Activated naive CD4-positive, alpha-beta T cell treated with anti-CD3 and anti-CD28 coated beads for 36 hours (primary cell): ENCODE results near the gene MAN2B2. TPM values are rescaled to one million over a fixed set of nuclear protein-coding genes. Genes with fewer than 3 reads are reported as not detected.
"Not testable (repeated sequence)": the region's sequence is repeated elsewhere in the genome, so short reads cannot be mapped to it uniquely, and the experiment has no call there.

Source experiments
- CTCF ChIA-PET: fragments of 350-600 bp; sonication (Branson Sonifier 250); formaldehyde crosslinking; loops from one replicate; lab custom pipeline; 2021; ENCODE audit warnings: antibody characterized with exemption; lab: Charles Lee
- DNase-seq: peaks from one replicate; pipeline ENCODE4 v3.0.0-alpha.2; 2020
- H3K27ac Mint-ChIP-seq: one replicate; pipeline ENCODE4 v1.8.0; 2021; ENCODE audit warnings: mild to moderate bottlenecking, mixed read lengths
- H3K27me3 Mint-ChIP-seq: one replicate; pipeline ENCODE4 v1.8.0; 2021; ENCODE audit warnings: low read depth, mixed read lengths
- H3K36me3 Mint-ChIP-seq: one replicate; pipeline ENCODE4 v1.8.0; 2021; ENCODE audit warnings: low read depth, mixed read lengths
- H3K4me1 Mint-ChIP-seq: one replicate; pipeline ENCODE4 v1.8.0; 2021; ENCODE audit warnings: low read depth, mixed read lengths
- H3K4me3 Mint-ChIP-seq: one replicate; pipeline ENCODE4 v1.8.0; 2021; ENCODE audit warnings: mild to moderate bottlenecking, moderate library complexity, mixed read lengths
- H3K9me3 Mint-ChIP-seq: one replicate; pipeline ENCODE4 v1.8.0; 2021; ENCODE audit warnings: mixed read lengths
- intact Hi-C: fragments of 100-400 bp; cut with micrococcal nuclease; formaldehyde crosslinking; loops from one replicate; pipeline ENCODE4 v1.15.1; 2023
- total RNA-seq, 2 experiments: library from RNA; stranded (reverse); gene quantifications; one replicate each; pipeline ENCODE4 v1.2.3, GENCODE V29; 2021

Gene MAN2B2
- total RNA-seq, 2 experiments from 2014 or later = 12.7 to 12.8 TPM

DNA sequence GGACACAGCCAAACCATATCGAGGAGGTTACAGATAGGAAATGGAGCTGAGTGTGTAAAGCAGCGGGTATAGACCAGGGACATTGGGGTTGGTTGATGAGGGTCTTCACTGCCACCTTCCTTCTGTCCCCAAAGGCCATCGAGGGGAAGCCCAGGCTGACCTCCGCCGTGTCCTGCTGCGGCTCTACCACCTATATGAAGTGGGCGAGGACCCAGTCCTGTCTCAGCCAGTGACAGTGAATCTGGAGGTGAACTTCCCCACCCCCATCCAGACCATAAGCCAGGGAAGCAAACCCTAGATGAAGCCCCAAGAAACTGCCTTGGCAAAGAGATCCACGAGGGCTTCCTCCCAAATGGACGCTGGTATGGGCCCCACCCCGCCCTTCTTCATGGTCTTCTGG lies 42.3 kb downstream of the MAN2B2 start:
- DNase-seq = no peak
- no peaks in the 10 kb centered on the region for H3K9me3 Mint-ChIP-seq
- CTCF ChIA-PET = no interaction called here
- intact Hi-C loops = no loop called here
- H3K27me3 Mint-ChIP-seq = no peaks in the 10 kb centered on the region
- no peaks in the 10 kb centered on the region for H3K4me1 Mint-ChIP-seq
- H3K4me3 Mint-ChIP-seq = no peak overlapping the region
- H3K36me3 Mint-ChIP-seq = peaks cover 23% of the 10 kb centered on the region
- no peak overlapping the region for H3K27ac Mint-ChIP-seq

DNA sequence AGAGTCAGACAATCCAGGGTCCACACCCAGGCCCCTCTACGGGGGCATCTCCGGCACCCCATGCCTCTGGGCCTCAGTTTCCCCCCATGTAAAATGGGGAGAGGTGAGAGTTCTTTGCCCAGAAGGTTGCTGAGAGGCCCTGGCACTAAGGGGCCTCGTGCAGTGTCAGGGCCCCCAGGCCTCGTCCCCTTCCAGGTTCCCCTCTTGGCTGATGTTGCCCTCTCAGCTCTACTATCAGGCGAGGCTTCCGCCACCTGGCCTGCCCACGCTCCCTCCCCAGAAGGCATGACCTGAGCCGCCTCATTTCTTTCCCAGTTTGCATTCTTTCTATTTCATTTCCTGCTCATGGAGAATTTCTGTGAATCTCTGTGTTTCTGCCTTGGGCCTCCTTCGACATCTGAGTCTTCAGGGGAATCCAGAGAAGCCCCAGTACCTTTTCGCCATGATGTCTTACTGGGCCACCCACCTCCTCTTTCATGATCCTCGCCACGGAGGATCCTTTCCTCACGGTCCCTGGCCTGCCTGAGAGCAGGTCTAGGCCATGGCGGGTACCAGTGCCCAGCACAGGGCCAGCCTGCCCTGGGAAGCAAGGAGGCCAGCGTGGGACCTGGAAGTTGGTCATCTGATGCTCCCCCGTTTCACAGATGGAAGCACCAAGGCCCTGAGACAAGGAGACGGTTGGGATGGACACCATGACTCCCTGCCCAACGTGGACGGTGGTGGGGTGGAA lies 43.6 kb downstream of the MAN2B2 start:
- no peaks in the 10 kb centered on the region for H3K9me3 Mint-ChIP-seq
- peaks cover 21% of the 10 kb centered on the region for H3K36me3 Mint-ChIP-seq
- no peak for DNase-seq
- H3K27me3 Mint-ChIP-seq = no peaks in the 10 kb centered on the region
- H3K27ac Mint-ChIP-seq = no peak overlapping the region
- intact Hi-C loops = no loop called here
- no peaks in the 10 kb centered on the region for H3K4me1 Mint-ChIP-seq
- CTCF ChIA-PET = no interaction called here
- no peak overlapping the region for H3K4me3 Mint-ChIP-seq

DNA sequence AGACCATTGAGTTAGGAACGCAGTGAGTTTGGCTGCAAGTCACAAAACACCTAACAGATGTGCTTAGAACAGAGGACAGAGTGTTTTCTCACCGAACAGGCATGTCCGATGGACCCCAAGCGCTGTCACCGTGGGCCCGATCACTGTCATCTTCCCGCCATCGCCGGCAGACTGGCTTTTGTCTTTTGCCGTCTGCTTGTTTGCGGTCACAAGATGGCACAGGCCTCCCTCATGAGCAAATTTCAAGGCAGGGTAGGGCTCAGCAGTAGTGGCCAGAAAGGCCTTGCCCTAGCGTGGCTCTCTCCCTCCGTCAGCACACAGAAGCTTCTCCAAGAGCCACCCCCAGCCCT lies 44.1 kb downstream of the MAN2B2 start:
- DNase-seq = no peak
- CTCF ChIA-PET = no interaction called here
- H3K36me3 Mint-ChIP-seq = peaks cover 21% of the 10 kb centered on the region
- no peaks in the 10 kb centered on the region for H3K9me3 Mint-ChIP-seq
- H3K4me3 Mint-ChIP-seq = no peak overlapping the region
- no peaks in the 10 kb centered on the region for H3K4me1 Mint-ChIP-seq
- intact Hi-C loops = no loop called here
- no peak overlapping the region for H3K27ac Mint-ChIP-seq
- no peaks in the 10 kb centered on the region for H3K27me3 Mint-ChIP-seq

DNA sequence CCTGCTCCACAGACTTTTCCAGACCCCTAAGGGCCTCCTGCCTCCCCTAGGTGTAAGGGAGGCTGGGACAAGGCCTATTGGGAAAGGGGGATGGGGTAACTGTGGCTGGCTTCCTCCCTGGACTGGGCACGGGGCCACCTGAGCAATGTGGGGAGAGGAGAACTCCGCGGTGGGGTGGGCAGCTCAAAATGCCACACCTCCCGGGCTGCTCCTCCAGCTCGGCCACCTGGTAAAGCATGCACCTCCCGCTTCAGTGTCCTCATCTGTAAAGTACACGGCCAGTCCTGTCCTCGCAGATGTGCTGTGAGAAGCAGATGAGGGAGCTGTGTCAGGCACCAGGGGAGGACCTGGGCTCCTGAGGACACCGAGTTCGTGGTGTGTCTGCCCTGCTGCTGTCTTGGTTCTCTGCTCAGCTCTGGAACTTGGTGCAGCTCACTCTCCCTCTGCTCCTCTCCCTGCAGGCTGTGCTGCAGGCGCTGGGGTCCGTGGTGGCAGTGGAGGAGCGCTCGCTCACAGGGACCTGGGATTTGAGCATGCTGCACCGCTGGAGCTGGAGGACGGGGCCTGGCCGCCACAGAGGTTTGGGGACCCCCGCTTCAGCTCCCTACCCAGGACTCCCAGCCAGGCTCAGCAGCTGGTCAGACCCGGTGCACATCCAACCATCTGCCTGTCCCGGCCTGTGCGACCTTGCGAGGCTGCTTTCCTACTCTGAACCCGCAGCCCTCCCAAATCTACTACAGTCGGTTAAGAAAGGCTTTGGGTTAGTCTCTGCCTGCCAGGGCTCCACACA lies 44.7 kb downstream of the MAN2B2 start:
- Mint-ChIP-seq H3K27me3 (no peaks in the 10 kb centered on the region), H3K27ac (no peak overlapping the region), H3K36me3 (peaks cover 21% of the 10 kb centered on the region)

DNA sequence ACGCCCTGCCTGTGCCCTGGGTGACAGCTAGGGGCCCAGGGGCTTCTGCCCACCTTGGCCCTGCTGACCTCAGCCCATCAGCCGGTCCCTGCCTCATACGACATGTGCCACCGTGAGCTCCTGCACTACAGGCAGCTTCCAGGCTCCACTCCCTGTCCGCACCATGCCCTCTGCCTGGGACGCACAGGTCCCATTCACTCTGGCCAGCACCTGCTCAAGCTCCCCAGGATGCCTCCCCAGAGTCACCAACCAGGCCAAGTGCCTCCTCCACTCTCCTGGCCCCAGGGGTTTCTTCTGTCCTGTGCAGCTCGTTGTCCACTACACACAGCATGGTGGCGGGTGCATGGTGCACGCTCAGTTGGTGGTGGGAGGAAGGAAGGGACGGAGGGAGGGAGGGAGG lies 45.3 kb downstream of the MAN2B2 start:
- H3K36me3 Mint-ChIP-seq = peaks cover 19% of the 10 kb centered on the region
- intact Hi-C loops = no loop called here
- no peaks in the 10 kb centered on the region for H3K9me3 Mint-ChIP-seq
- no peaks in the 10 kb centered on the region for H3K27me3 Mint-ChIP-seq
- H3K4me3 Mint-ChIP-seq = no peak overlapping the region
- CTCF ChIA-PET = no interaction called here
- no peaks in the 10 kb centered on the region for H3K4me1 Mint-ChIP-seq
- H3K27ac Mint-ChIP-seq = no peak overlapping the region
- no peak for DNase-seq

More for the DNA sequence above, 44.7 kb downstream of the MAN2B2 start:
- Mint-ChIP-seq H3K4me3 (no peak overlapping the region), H3K4me1 (no peaks in the 10 kb centered on the region), H3K9me3 (no peaks in the 10 kb centered on the region)
- intact Hi-C loops = no loop called here
- no peak for DNase-seq
- CTCF ChIA-PET = no interaction called here

DNA sequence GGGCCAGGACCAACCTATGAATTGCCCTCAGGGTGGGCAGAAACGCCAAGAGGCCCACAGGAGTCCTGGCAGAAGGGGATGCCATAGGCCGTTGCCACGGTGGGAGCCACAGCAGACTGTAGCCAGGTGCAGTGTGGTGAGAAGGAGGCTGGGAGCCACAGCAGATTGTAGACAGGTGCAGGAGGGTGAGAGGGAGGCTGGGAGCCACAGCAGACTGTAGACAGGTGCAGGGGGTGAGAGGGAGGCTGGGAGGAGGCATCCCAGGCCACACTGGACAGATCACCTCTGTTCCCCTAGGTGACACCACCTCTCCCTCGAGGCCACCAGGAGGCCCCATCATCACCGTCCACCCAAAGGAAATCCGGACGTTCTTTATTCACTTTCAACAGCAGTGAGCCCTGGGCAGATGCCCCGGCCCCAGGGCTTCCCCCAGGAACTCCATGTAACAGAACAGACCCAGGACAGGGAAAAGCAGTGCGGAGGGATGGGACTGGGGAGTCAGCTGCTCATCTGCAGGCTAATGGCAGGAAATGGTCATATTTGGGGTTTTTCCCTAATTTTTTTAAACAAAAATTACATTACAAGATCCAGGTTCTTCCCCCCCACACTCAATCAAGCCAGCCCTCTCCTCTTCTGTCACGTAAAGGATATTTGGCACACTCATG lies 46.0 kb downstream of the MAN2B2 start:
- no peaks in the 10 kb centered on the region for H3K27me3 Mint-ChIP-seq
- no peaks in the 10 kb centered on the region for H3K9me3 Mint-ChIP-seq
- no peak overlapping the region for H3K27ac Mint-ChIP-seq
- CTCF ChIA-PET = no interaction called here
- DNase-seq = no peak
- no peak overlapping the region for H3K4me3 Mint-ChIP-seq
- intact Hi-C loops = no loop called here
- H3K4me1 Mint-ChIP-seq = no peaks in the 10 kb centered on the region
- H3K36me3 Mint-ChIP-seq = peaks cover 16% of the 10 kb centered on the region

DNA sequence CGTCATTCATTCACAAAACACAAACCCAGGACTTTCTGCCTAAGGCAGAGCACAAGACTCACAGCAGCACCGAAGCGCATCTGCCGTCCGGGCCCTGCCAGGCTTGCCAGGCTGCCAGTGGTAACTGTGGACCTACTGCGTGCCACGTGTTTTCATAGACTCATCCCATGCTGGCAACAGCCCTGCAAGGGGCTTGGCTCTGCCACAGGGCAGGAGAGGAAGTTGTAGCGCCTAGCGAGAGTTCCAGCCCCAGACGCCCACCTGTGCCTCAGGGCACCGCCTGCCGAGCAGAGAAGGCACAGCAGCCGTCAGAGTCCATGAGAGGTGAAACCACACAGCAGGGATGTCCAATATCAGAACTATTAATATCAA lies 46.6 kb downstream of the MAN2B2 start:
- H3K27ac Mint-ChIP-seq = no peak overlapping the region
- no peaks in the 10 kb centered on the region for H3K4me1 Mint-ChIP-seq
- no peak overlapping the region for H3K4me3 Mint-ChIP-seq
- CTCF ChIA-PET = no interaction called here
- H3K36me3 Mint-ChIP-seq = peaks cover 11% of the 10 kb centered on the region
- H3K27me3 Mint-ChIP-seq = no peaks in the 10 kb centered on the region
- intact Hi-C loops = no loop called here
- H3K9me3 Mint-ChIP-seq = no peaks in the 10 kb centered on the region
- DNase-seq = no peak

DNA sequence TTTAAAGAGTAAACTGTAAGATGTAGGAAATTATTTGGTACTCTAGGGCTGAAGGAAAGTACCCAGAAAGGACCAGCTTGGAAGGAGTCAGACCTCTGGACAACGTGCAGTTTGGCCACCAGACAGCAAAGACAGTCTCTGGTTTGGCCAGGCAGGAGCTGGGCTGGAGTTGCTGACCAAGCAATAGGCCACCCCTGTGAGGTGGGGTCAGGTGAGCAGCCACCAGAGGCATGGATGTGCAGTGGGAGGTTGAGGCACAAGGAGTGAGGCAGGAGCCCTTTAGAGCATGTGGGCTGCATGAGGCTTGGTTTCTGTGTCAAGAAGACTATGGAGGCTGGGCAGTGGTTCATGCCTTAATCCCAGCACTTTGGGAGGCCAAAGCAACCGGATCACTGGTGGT lies 47.8 kb downstream of the MAN2B2 start:
- peaks cover 6% of the 10 kb centered on the region for H3K36me3 Mint-ChIP-seq
- intact Hi-C loops = no loop called here
- no peak overlapping the region for H3K27ac Mint-ChIP-seq
- H3K27me3 Mint-ChIP-seq = no peaks in the 10 kb centered on the region
- no peaks in the 10 kb centered on the region for H3K4me1 Mint-ChIP-seq
- DNase-seq = no peak
- CTCF ChIA-PET = no interaction called here
- no peak overlapping the region for H3K4me3 Mint-ChIP-seq
- no peaks in the 10 kb centered on the region for H3K9me3 Mint-ChIP-seq

DNA sequence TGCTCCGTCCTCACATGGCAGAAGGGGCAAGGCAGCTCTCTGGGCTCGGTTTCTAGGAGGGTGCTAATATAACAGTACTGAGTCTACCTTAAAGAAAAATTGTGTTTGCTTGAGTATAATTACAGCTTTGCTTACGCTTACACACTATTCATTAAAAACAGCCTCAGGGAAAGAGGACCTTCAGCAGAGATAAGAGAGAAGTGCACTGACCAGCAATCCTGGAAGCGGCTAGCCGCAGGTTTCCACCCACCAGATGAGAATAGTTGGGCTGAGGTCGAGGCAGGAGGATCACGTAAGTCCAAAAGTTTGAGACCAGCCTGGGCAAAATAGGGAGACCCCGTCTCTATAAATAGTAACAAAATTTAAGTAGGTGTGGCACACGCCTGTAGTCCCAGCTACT lies 50.3 kb downstream of the MAN2B2 start:
- CTCF ChIA-PET = no interaction called here
- DNase-seq = no peak
- Mint-ChIP-seq H3K36me3 (peaks cover under 1% of the 10 kb centered on the region), H3K27me3 (no peaks in the 10 kb centered on the region), H3K4me1 (no peaks in the 10 kb centered on the region), H3K9me3 (no peaks in the 10 kb centered on the region), H3K27ac (no peak overlapping the region), H3K4me3 (no peak overlapping the region)
- intact Hi-C loops = no loop called here

DNA sequence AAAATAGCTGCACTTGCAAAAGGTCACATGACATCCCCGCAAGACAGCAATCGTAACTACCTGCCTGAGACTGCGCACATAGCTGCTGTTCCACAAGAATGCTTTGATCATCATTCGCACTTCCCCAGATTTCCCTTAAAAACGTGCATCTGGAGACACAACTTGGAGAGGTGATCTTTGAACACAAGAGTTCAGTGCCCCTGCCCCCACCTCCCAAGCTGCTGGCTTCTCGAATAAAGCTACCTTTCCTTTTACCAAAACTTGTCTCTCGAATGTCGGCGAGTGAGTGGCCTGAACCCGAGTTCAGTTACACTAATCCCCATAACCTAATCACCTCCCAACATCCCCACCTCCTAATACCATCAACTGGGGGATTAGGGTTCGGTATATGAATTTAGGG lies 51.1 kb downstream of the MAN2B2 start:
- CTCF ChIA-PET = no interaction called here

DNA sequence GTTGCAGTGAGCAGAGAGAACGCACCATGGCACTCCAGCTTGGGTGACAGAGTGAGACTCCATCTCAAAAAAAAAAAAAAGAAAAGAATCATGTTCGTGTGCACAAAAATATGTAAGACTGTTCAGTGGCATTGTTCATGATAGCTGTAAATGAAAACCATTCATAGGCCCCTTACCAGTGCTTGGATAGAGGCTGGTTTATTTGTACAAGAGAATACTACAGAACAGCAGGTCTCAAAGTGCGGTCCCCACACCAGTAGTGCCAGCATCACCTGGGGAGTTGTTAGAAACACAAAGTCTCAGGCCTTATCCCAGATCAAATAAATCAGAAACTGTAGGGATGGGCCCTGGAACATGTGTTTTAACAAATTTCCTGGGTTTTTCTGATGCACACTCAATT lies 52.8 kb downstream of the MAN2B2 start:
- Mint-ChIP-seq H3K4me3 (no peak overlapping the region), H3K4me1 (no peaks in the 10 kb centered on the region), H3K9me3 (no peaks in the 10 kb centered on the region), H3K27ac (no peak overlapping the region), H3K27me3 (no peaks in the 10 kb centered on the region), H3K36me3 (no peaks in the 10 kb centered on the region)
- DNase-seq = no peak
- intact Hi-C loops = no loop called here
- CTCF ChIA-PET = no interaction called here

More for the DNA sequence above, 51.1 kb downstream of the MAN2B2 start:
- Mint-ChIP-seq H3K27me3 (no peaks in the 10 kb centered on the region), H3K4me3 (no peak overlapping the region), H3K36me3 (no peaks in the 10 kb centered on the region), H3K9me3 (no peaks in the 10 kb centered on the region), H3K4me1 (no peaks in the 10 kb centered on the region), H3K27ac (no peak overlapping the region)
- DNase-seq = no peak
- intact Hi-C loops = no loop called here

DNA sequence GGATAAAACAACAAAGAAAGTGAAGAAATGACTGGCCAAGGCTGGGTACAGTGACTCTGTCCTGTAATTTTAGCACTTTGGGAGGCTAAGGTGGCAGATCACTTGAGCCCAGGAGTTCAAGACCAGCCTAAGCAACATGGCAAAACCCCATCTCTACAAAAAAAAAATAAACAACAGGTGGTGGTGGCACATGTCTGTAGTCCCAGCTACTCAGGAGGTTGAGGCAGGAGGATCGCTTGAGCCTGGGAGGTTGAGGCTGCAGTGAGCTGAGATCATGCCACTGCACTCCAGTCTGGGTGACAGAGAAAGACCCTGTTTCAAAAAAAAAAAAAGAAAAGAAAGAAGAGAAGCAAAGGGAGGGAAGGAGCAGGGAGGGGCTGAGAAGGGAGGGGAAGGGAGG lies 53.5 kb downstream of the MAN2B2 start:
- H3K27ac Mint-ChIP-seq = not testable (repeated sequence)

DNA sequence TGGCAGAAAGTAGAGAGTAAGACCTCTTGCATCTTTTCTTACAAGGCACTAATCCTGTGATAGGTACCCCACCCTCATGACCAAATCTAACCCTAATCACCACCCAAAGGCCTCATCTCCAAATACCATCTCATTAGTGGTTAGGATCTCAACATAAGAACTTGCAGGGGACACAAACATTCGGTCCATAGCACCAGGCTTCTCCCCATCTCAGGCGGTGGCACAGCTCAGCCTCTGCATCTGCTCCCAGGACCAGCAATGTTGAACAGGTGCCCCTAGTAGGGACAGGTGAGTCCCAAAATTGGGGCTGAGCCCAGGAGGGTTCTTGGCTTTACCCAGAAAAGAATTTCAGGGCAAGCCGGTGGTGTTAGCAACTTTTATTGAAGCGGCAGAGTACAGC lies 57.1 kb downstream of the MAN2B2 start:
- Mint-ChIP-seq H3K27me3 (no peaks in the 10 kb centered on the region), H3K4me1 (peaks cover 7% of the 10 kb centered on the region), H3K27ac (peak overlapping the region; percentile 16), H3K9me3 (no peaks in the 10 kb centered on the region), H3K4me3 (no peak overlapping the region), H3K36me3 (no peaks in the 10 kb centered on the region)
- CTCF ChIA-PET = no interaction called here
- intact Hi-C loops = no loop called here
- DNase-seq = no peak

More for the DNA sequence above, 53.5 kb downstream of the MAN2B2 start:
- intact Hi-C loops, DNase-seq, H3K27me3 Mint-ChIP-seq, H3K9me3 Mint-ChIP-seq, H3K4me1 Mint-ChIP-seq, H3K4me3 Mint-ChIP-seq, CTCF ChIA-PET, H3K36me3 Mint-ChIP-seq: not testable (repeated sequence)
